Upper lobe of left lung (tissue), 4 donors: ENCODE measurements around the gene ATP4A.

Experiments used
- EP300 ChIP-seq, 4 donors: sonication (generic); formaldehyde crosslinking; IDR thresholded peaks; one replicate each; pipeline ENCODE4 v1.5.1; 2017; ENCODE audit warnings: antibody characterized with exemption in 4 of 4, control low read depth in 2 of 4
- POLR2AphosphoS5 ChIP-seq, 2 donors: sonication (generic); formaldehyde crosslinking; IDR thresholded peaks; one replicate each; pipeline ENCODE4 v1.5.1; 2017; ENCODE audit warnings: antibody characterized with exemption in 2 of 2
- TF ChIP-seq, protein P1 (sequence below), 6 experiments: fragments of 450-650 bp in 4 of 6; fragments of 200-600 bp in 2 of 6; sonication (generic) in 2 of 6; IDR thresholded peaks; one replicate each; pipeline ENCODE4 v1.5.1; 2016 to 2019; ENCODE audit warnings: antibody characterized with exemption in 6 of 6

DNA sequence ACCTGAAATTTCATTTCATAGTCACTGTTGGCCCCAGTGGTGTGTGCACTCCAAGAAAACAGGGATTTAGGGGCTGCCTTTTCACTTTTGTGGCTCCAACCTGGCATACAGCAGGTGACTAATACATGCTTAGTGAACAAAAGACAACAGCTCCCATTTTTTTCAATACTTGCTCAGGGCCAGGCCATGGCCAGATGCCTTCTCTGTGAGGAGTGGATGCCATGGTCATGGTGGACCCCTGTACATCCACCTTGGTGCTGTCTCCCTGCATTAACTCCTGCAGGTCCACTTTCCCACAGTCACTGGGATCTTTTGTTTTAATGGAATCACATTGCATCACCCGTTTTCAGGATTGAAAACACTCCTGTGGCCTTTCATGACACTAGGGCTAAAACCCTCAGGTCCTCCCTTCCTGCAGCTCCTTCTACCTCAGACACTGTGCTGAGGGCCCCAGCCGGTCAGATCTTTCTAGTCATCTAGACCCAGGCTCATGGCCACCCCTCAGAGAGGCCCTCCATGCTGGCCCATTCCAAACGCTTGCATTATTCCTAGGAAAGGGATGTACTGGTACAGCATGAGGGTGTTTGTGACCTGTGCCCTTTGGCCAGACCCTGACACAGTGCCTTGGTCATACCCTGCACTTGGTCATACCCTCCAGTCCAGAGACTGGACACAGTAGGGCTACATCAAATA, 19.2 kb downstream of the ATP4A start:
- TF ChIP-seq, protein P1, sequence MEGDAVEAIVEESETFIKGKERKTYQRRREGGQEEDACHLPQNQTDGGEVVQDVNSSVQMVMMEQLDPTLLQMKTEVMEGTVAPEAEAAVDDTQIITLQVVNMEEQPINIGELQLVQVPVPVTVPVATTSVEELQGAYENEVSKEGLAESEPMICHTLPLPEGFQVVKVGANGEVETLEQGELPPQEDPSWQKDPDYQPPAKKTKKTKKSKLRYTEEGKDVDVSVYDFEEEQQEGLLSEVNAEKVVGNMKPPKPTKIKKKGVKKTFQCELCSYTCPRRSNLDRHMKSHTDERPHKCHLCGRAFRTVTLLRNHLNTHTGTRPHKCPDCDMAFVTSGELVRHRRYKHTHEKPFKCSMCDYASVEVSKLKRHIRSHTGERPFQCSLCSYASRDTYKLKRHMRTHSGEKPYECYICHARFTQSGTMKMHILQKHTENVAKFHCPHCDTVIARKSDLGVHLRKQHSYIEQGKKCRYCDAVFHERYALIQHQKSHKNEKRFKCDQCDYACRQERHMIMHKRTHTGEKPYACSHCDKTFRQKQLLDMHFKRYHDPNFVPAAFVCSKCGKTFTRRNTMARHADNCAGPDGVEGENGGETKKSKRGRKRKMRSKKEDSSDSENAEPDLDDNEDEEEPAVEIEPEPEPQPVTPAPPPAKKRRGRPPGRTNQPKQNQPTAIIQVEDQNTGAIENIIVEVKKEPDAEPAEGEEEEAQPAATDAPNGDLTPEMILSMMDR (IDR thresholded peaks at IDR 0.05), result no peak
- TF ChIP-seq EP300 (IDR thresholded peaks at IDR 0.05), result no peak
- TF ChIP-seq POLR2AphosphoS5 (IDR thresholded peaks at IDR 0.05), result no peak
